ENCODE measurements around the gene CXCR6. TPM values are rescaled to one million over a fixed set of nuclear protein-coding genes. Genes with fewer than 3 reads are reported as not detected.

CXCR6 gene
- total RNA-seq, 4 donors from 2014 or later: 1.7 to 3.6 (median 2.5) TPM; not detected in 1

DNA sequence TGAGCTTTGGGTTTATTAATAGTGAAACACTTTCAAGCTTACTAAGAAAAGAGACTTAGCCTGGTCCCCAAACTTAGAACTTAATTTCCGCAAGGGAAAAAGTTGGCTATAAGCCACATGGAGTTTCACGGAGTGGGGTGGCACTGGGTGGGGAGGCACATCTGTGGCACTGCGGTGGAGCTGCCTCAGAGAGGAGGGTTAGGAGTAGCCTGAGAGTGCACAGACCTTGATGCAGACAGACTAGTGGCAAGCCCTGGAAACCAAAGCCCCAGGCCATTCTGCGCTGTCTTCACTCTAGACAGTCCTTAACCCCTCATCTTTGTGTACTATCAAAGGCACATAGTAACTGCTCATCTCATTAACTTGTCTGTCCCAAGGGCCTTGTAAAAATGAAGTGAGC, 22.0 kb downstream of the CXCR6 start:
- Histone ChIP-seq H3K27ac (peak overlapping the region in 3 of 4 donors; percentile 10 to 68 (median 32)), H3K9me3 (no peaks in the 10 kb centered on the region), H3K4me3 (no peak overlapping the region), H3K4me1 (peaks cover 0 to 5% (median 0%) of the 10 kb centered on the region in 4 donors), H3K27me3 (no peaks in the 10 kb centered on the region), H3K36me3 (peaks cover 0 to 96% (median 0%) of the 10 kb centered on the region in 3 donors)
- TF ChIP-seq POLR2A (IDR thresholded peaks at IDR 0.05) (no peak), CTCF (IDR thresholded peaks at IDR 0.05) (no peak)
- no peak for DNase-seq

- peaks cover 0 to 96% (median 0%) of the 10 kb centered on the region in 3 donors for H3K36me3 ChIP-seq
- TF ChIP-seq CTCF (IDR thresholded peaks at IDR 0.05) (no peak), POLR2A (IDR thresholded peaks at IDR 0.05) (no peak)
Measured at GRCh38 chr3:45965653-45966052, 22.4 kb downstream of the CXCR6 start.

DNA sequence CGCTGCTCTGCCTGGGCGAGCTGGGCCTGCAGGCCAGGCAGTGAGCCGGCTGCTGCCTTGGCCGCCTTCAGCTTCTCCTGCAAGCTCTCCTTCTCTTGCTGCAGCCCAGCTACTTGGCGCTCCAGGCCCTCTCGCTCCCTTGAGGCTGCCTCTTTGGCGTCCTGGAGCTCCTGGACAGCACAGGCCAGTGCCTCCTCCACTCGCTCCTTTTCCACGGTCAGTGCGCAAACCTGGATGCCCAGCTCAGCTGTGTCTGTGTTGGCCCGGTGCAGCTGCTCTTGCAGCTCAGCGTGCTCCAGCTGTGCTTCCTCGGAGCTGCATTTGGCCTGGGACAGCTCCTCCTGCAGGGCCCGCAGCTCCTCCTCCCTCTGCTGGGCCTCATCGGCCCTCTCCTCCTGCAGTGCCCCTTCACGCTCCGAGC, 23.1 kb downstream of the CXCR6 start:
- no peaks in the 10 kb centered on the region for H3K9me3 ChIP-seq
- H3K27ac ChIP-seq: peak overlapping the region in 1 of 4 donors; percentile 28
- peaks cover 0 to 5% (median 0%) of the 10 kb centered on the region in 4 donors for H3K4me1 ChIP-seq
- DNase-seq: no peak
- H3K27me3 ChIP-seq: no peaks in the 10 kb centered on the region
- peaks cover 0 to 96% (median 0%) of the 10 kb centered on the region in 3 donors for H3K36me3 ChIP-seq
- TF ChIP-seq CTCF (IDR thresholded peaks at IDR 0.05): no peak
- TF ChIP-seq POLR2A (IDR thresholded peaks at IDR 0.05): no peak
- no peak overlapping the region for H3K4me3 ChIP-seq

More at GRCh38 chr3:45965653-45966052, 22.4 kb downstream of the CXCR6 start:
- H3K4me1 ChIP-seq: peaks cover 0 to 5% (median 0%) of the 10 kb centered on the region in 4 donors
- DNase-seq: peak in 2 of 3 donors; percentile 29 to 47
- peak overlapping the region in 3 of 4 donors; percentile 10 to 32 (median 30) for H3K27ac ChIP-seq
- H3K4me3 ChIP-seq: no peak overlapping the region
- no peaks in the 10 kb centered on the region for H3K9me3 ChIP-seq
- H3K27me3 ChIP-seq: no peaks in the 10 kb centered on the region

DNA sequence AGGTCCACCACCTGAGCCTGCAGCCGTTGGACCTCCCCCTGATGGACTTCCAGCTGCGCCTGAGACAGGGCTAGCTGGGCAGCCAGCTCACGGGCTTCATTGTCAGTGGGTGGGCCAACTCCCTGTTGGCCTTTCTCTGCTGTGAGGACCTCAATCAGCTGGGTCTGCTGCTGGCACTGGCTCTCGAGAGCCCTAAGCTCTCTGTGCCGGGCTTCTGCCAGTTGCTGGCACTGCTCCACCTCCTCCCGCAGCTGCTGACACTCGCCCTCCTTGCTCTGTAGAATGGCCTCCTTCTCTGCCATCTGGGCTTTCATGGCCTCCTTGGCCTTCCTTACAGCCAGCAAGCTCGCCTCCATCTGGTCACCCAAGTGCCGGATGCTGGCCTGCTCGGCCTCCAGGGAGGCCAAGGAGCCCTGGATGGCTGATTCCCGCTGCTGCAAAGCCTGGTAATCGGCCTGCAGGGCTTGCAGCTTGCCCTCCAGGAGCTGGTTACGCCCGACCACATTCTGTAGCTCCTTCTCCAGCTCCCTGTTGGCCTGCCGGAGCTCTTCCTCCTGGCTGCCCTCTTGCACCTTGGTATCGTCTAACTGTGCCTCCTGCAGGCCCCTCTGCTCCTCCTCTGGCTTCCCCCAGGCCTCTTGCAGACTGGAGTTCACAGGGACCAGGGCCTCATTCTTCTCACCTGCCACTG, 23.8 kb downstream of the CXCR6 start:
- peaks cover 0 to 96% (median 0%) of the 10 kb centered on the region in 3 donors for H3K36me3 ChIP-seq
- peak overlapping the region in 1 of 4 donors; percentile 14 for H3K27ac ChIP-seq
- no peak for DNase-seq
- no peak overlapping the region for H3K4me3 ChIP-seq
- H3K9me3 ChIP-seq: no peaks in the 10 kb centered on the region
- peaks cover 0 to 5% (median 0%) of the 10 kb centered on the region in 4 donors for H3K4me1 ChIP-seq
- H3K27me3 ChIP-seq: no peaks in the 10 kb centered on the region
- no peak for TF ChIP-seq POLR2A (IDR thresholded peaks at IDR 0.05)
- no peak for TF ChIP-seq CTCF (IDR thresholded peaks at IDR 0.05)

DNA sequence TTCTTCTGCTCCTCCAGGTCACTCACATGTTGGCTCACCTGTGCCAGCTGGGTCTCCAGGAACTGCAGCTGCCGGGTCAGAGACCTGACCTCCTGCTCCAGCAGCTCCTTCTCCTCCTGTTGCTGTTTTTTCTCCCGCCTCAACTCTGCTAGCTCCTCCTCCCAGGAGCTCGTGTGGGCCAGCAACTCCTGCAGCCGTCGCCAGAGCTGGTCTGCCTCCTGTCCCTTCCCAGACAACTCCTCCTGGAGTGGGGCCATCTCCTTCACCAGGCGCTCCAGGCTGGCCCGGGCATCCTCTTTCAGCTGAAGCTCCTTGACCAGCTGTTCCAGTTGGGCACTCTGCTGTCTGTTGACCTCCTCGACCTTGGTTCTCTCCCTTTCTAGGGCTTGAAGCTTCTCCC, 24.5 kb downstream of the CXCR6 start:
- DNase-seq: no peak
- Histone ChIP-seq H3K27ac (peak overlapping the region in 1 of 4 donors; percentile 14), H3K9me3 (no peaks in the 10 kb centered on the region), H3K4me3 (no peak overlapping the region), H3K4me1 (peaks cover 0 to 5% (median 0%) of the 10 kb centered on the region in 4 donors), H3K36me3 (peaks cover 0 to 96% (median 0%) of the 10 kb centered on the region in 3 donors), H3K27me3 (no peaks in the 10 kb centered on the region)
- TF ChIP-seq POLR2A (IDR thresholded peaks at IDR 0.05) (no peak), CTCF (IDR thresholded peaks at IDR 0.05) (no peak)

Data from Peyer's patch (tissue), 4 donors.